GM23338 (cell line): Measurements from ENCODE around the gene DGKE.

Experiments
- CREB1 ChIP-seq: fragments of 250-450 bp; sonication (Bioruptor Pico); IDR thresholded peaks from 2 replicates; pipeline ENCODE4 v1.5.0; 2020; ENCODE audit warnings: low read depth, mild to moderate bottlenecking, moderate library complexity
- CTCF ChIP-seq, 2 experiments: fragments of 200-600 bp in 1 of 2; sonication (generic) in 1 of 2; conservative IDR thresholded peaks; 2 replicates each; pipeline versions ENCODE4 v1.5.1 to v1.6.1; 2016 to 2017; ENCODE audit warnings: antibody characterized with exemption in 2 of 2, low read depth in 2 of 2, mild to moderate bottlenecking in 2 of 2, moderate library complexity in 1 of 2
- EZH2 ChIP-seq: fragments of 200-600 bp; sonication (generic); IDR thresholded peaks from one replicate; pipeline ENCODE4 v1.8.0; 2017; ENCODE audit warnings: antibody characterized with exemption, mild to moderate bottlenecking, low read depth; ENCODE audit not compliant: unreplicated experiment
- EZH2phosphoT487 ChIP-seq: fragments of 200-600 bp; sonication (generic); IDR thresholded peaks from one replicate; pipeline ENCODE4 v1.8.1; 2018; ENCODE audit warnings: antibody characterized with exemption; ENCODE audit not compliant: unreplicated experiment
- JUNB ChIP-seq: IDR thresholded peaks from one replicate; pipeline ENCODE4 v1.6.1; 2016; ENCODE audit warnings: antibody characterized with exemption; ENCODE audit not compliant: unreplicated experiment
- POLR2AphosphoS5 ChIP-seq: IDR thresholded peaks from 2 replicates; pipeline ENCODE4 v1.6.1; 2016; ENCODE audit warnings: antibody characterized with exemption, low read depth
- REST ChIP-seq: IDR thresholded peaks from one replicate; pipeline ENCODE4 v1.6.1; 2018; ENCODE audit warnings: antibody characterized with exemption; ENCODE audit not compliant: unreplicated experiment
- ZNF331 ChIP-seq: fragments of 250-450 bp; sonication (Bioruptor Pico); IDR thresholded peaks from 2 replicates; pipeline ENCODE4 v1.5.0; 2020; ENCODE audit warnings: low read depth, mild to moderate bottlenecking, moderate library complexity

GRCh38 chr17:56913000-56913311 lies 79.0 kb downstream of the DGKE start:
- TF ChIP-seq CTCF (conservative IDR thresholded peaks at IDR 0.05; ENCODE audit: low read depth in 2 of 2) (no peak), POLR2AphosphoS5 (no peak), REST (no peak), EZH2 (no peak), JUNB (no peak), EZH2phosphoT487 (no peak), CREB1 (CRISPR knock-in tag) (no peak), ZNF331 (CRISPR knock-in tag) (no peak)
